Tibial nerve (tissue), 4 donors: ENCODE measurements around the gene STOX2. TPM values are rescaled to one million over a fixed set of nuclear protein-coding genes. Genes with fewer than 3 reads are reported as not detected.

Experiments used
- DNase-seq, 2 donors: peaks; one replicate each; pipeline ENCODE4 v3.0.0-alpha.2; 2019; ENCODE audit warnings: low spot score in 2 of 2
- H3K27ac ChIP-seq, 4 donors: fragments of 200-600 bp; sonication (generic) in 3 of 4; one replicate each; pipeline ENCODE4 v1.5.1; 2017 to 2019; ENCODE audit warnings: mild to moderate bottlenecking in 1 of 4
- H3K27me3 ChIP-seq, 2 donors: fragments of 200-600 bp; sonication (generic) in 1 of 2; one replicate each; pipeline versions ENCODE4 v1.5.1 to v1.6.0; 2017 to 2019
- H3K36me3 ChIP-seq, 3 donors: fragments of 200-600 bp; sonication (generic); one replicate each; pipeline ENCODE4 v1.5.1; 2018 to 2019
- H3K4me1 ChIP-seq, 4 donors: fragments of 200-600 bp; sonication (generic) in 3 of 4; one replicate each; pipeline ENCODE4 v1.5.1; 2017 to 2019
- H3K4me3 ChIP-seq, 4 donors: fragments of 200-600 bp; sonication (generic) in 3 of 4; one replicate each; pipeline ENCODE4 v1.5.1; 2017 to 2019; ENCODE audit warnings: mild to moderate bottlenecking in 1 of 4, moderate library complexity in 1 of 4
- H3K9me3 ChIP-seq, 4 donors: fragments of 200-600 bp; sonication (generic) in 3 of 4; one replicate each; pipeline ENCODE4 v1.5.1; 2017 to 2019
- EP300 ChIP-seq, 2 donors: sonication (generic); formaldehyde crosslinking; IDR thresholded peaks; one replicate each; pipeline ENCODE4 v1.6.1; 2017; ENCODE audit warnings: antibody characterized with exemption in 2 of 2, mild to moderate bottlenecking in 1 of 2
- POLR2A ChIP-seq, 2 donors: fragments of 450-650 bp; IDR thresholded peaks; one replicate each; pipeline ENCODE4 v1.6.1; 2017; ENCODE audit warnings: antibody characterized with exemption in 2 of 2, mild to moderate bottlenecking in 2 of 2, moderate library complexity in 2 of 2
- WGBS, 2 donors: methylation state at CpG; one replicate each; pipeline ENCODE4 v1.1.5; 2018; 5-methylcytosine and 5-hydroxymethylcytosine counted together
- total RNA-seq, 4 donors: library from RNA; depleted of rRNA; stranded (reverse); fragments of >200 nt; gene quantifications; one replicate each; pipeline ENCODE4 v1.1.0, GENCODE V29; 2016
- TF ChIP-seq, protein P1 (sequence below), 5 experiments: fragments of 200-600 bp in 3 of 5; fragments of 450-650 bp in 2 of 5; sonication (generic) in 3 of 5; IDR thresholded peaks; one replicate each; pipeline ENCODE4 v1.5.1; 2016 to 2019; ENCODE audit warnings: antibody characterized with exemption in 5 of 5, mild to moderate bottlenecking in 3 of 5, moderate library complexity in 2 of 5

The STOX2 gene
- total RNA-seq, 4 donors from 2014 or later, result 11.9 to 28.6 (median 17.9) TPM

DNA sequence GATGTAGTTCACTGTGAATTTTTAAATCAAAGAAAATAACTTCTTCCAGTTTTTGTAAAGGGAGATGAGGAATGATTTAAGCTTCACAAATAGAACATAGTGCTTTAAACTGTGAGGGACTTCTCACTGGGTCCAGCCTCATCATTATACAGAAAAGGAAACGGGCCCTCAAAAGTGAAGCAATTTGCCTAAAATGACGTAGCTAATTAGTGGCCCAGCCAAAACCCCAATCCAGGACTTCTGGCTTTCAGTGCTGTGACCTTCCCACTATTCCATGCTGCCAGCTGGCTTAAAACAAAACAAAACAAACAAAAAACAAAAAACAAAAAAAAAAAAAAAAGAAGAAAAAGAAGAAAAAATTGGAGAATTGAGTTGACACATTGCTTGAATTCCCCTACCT lies 45.0 kb upstream of the STOX2 start:
- H3K27me3 ChIP-seq, result no peaks in the 10 kb centered on the region
- no peak for DNase-seq
- no peaks in the 10 kb centered on the region for H3K9me3 ChIP-seq
- WGBS, 2 donors, result 35 to 62% methylated on average over 2 of the region's 2 CpGs
- TF ChIP-seq EP300 (IDR thresholded peaks at IDR 0.05) (no peak), POLR2A (IDR thresholded peaks at IDR 0.05) (no peak)
- TF ChIP-seq, protein P1, sequence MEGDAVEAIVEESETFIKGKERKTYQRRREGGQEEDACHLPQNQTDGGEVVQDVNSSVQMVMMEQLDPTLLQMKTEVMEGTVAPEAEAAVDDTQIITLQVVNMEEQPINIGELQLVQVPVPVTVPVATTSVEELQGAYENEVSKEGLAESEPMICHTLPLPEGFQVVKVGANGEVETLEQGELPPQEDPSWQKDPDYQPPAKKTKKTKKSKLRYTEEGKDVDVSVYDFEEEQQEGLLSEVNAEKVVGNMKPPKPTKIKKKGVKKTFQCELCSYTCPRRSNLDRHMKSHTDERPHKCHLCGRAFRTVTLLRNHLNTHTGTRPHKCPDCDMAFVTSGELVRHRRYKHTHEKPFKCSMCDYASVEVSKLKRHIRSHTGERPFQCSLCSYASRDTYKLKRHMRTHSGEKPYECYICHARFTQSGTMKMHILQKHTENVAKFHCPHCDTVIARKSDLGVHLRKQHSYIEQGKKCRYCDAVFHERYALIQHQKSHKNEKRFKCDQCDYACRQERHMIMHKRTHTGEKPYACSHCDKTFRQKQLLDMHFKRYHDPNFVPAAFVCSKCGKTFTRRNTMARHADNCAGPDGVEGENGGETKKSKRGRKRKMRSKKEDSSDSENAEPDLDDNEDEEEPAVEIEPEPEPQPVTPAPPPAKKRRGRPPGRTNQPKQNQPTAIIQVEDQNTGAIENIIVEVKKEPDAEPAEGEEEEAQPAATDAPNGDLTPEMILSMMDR (IDR thresholded peaks at IDR 0.05), result no peak
- H3K27ac ChIP-seq, result no peak overlapping the region
- no peaks in the 10 kb centered on the region for H3K36me3 ChIP-seq
- H3K4me1 ChIP-seq, result peaks cover 0 to 9% (median 0%) of the 10 kb centered on the region in 4 donors
- H3K4me3 ChIP-seq, result no peak overlapping the region

DNA sequence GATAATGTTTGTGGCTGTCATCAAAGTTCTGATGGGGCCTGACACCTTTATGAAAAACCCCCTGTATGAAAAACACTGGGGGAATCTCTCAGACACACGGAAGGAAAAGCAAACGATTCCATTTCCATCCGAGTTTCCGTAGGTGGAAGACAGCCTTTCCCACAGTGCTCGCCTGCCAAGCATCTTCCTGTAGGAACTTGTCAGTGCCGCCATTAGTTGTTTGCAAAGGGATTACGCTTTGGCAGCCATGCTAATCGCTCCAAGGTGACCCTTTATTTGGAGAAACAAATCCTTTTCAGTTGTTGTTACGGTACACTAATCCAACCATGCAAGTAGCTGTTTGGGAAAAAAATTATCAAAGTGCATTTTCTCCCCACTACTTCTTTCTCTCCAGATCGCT lies 44.4 kb upstream of the STOX2 start:
- no peak for DNase-seq

DNA sequence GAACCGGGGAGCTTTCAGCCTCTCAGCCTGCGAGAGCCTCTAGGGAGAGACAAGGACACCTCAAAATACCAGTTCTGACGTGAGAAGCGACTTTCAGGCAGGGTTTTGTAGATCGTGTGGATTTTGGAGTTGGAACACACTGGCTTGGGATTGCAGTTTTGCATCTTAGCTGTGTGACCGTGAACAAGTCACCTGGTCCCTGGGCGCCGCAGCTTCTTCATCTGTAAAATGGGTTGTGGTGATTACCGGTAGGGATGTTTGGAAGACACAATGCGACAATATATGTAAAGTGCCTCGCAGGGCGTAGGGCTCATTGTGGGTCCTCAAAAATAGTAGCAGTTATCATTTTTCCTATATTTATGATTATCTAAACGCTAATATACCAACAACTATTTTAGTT lies 43.7 kb upstream of the STOX2 start:
- Histone ChIP-seq H3K36me3 (no peaks in the 10 kb centered on the region), H3K4me1 (peaks cover 0 to 13% (median 0%) of the 10 kb centered on the region in 4 donors), H3K9me3 (no peaks in the 10 kb centered on the region), H3K4me3 (no peak overlapping the region), H3K27me3 (no peaks in the 10 kb centered on the region), H3K27ac (no peak overlapping the region)
- DNase-seq, result no peak
- WGBS, 2 donors, result 95 to 96% methylated on average over 13 of the region's 13 CpGs
- TF ChIP-seq, protein P1 (IDR thresholded peaks at IDR 0.05), result no peak
- TF ChIP-seq EP300 (IDR thresholded peaks at IDR 0.05), result no peak
- TF ChIP-seq POLR2A (IDR thresholded peaks at IDR 0.05), result no peak

More for the DNA sequence above, 44.4 kb upstream of the STOX2 start:
- H3K4me3 ChIP-seq, result no peak overlapping the region
- H3K36me3 ChIP-seq, result no peaks in the 10 kb centered on the region
- H3K27me3 ChIP-seq, result no peaks in the 10 kb centered on the region
- no peak for TF ChIP-seq POLR2A (IDR thresholded peaks at IDR 0.05)
- TF ChIP-seq EP300 (IDR thresholded peaks at IDR 0.05), result no peak
- TF ChIP-seq, protein P1 (IDR thresholded peaks at IDR 0.05), result no peak
- no peaks in the 10 kb centered on the region for H3K9me3 ChIP-seq
- H3K4me1 ChIP-seq, result peaks cover 0 to 9% (median 0%) of the 10 kb centered on the region in 4 donors
- no peak overlapping the region for H3K27ac ChIP-seq
- WGBS, 2 donors, result 74% methylated on average over 10 of the region's 10 CpGs

DNA sequence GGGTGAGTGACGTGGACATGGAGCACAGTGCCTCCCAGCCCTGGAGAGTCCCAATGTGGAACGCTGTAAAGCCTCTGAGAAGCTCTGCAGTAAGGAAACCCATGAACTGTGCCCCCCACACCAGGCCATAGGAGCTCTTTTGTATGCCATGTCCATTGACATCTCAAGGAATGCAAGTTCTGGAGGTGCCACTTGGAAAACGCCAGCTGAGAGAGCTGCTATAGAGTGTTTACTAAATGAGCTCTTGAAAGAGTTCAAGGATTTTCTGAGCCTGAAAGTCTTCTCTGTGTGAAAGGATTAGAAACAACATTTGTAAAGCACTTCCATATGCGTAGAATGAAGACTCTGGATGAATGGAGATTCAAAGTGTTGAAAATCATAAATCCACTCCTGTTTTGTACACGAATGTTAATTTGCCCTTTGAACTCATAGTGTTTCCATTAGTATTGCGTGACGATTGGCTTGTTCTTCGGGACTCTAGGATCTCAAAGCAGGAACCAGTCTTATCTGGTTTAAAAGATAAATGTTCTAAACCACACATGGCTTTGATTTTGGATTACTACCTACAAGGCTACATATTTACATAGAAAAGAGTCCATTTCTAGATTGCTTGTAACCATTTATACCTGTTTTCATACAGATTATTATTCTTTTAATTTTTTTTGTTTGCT lies 41.8 kb upstream of the STOX2 start:
- Histone ChIP-seq H3K27ac (no peak overlapping the region), H3K27me3 (no peaks in the 10 kb centered on the region), H3K4me1 (peaks cover 0 to 7% (median 0%) of the 10 kb centered on the region in 4 donors), H3K36me3 (no peaks in the 10 kb centered on the region), H3K4me3 (no peak overlapping the region), H3K9me3 (no peaks in the 10 kb centered on the region)
- WGBS, 2 donors, result 36 to 47% methylated on average over 8 of the region's 8 CpGs
- no peak for DNase-seq
- TF ChIP-seq POLR2A (IDR thresholded peaks at IDR 0.05) (no peak), EP300 (IDR thresholded peaks at IDR 0.05) (no peak)
- TF ChIP-seq, protein P1 (IDR thresholded peaks at IDR 0.05), result no peak

DNA sequence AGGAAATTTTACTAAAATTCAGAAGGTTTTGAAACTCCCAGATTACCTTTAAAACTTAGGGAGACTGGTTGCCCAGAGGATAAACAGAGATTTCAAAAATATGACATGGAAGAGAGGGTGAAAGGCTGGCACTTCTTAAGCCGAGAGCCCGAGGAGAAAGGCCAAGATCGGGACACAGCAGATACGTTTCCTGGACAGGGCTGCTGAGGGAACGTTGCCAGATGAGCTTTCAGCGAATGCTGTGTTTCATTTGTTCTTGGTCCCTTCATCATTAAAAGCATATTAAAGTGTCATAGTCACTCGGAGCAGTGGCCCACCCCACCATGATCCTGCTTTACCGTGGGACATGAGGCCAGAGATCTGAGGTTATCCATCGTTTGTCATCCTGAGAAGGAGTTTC lies 37.9 kb upstream of the STOX2 start:
- TF ChIP-seq POLR2A (IDR thresholded peaks at IDR 0.05) (no peak), EP300 (IDR thresholded peaks at IDR 0.05) (no peak)
- TF ChIP-seq, protein P1 (IDR thresholded peaks at IDR 0.05), result no peak
- Histone ChIP-seq H3K27me3 (no peaks in the 10 kb centered on the region), H3K9me3 (no peaks in the 10 kb centered on the region), H3K4me3 (no peak overlapping the region), H3K4me1 (peaks cover 0 to 6% (median 1%) of the 10 kb centered on the region in 4 donors), H3K36me3 (no peaks in the 10 kb centered on the region), H3K27ac (no peak overlapping the region)
- no peak for DNase-seq
- whole genome bisulfite sequencing, 2 donors, result 55 to 57% methylated on average over 9 of the region's 9 CpGs
